C4-2B (cell line): ENCODE data around the gene CHN2.

Experiments
- H3K27ac ChIP-seq: fragments of 450-650 bp; 2 replicates; pipeline ENCODE4 v1.5.1; 2017
- ZFX ChIP-seq: fragments of 450-650 bp; IDR thresholded peaks from 2 replicates; pipeline ENCODE4 v1.6.1; 2017
- TF ChIP-seq, protein P1 (sequence below): fragments of 450-650 bp; conservative IDR thresholded peaks from 2 replicates; pipeline ENCODE4 v1.5.1; 2017; ENCODE audit warnings: mild to moderate bottlenecking

Gene CHN2

DNA sequence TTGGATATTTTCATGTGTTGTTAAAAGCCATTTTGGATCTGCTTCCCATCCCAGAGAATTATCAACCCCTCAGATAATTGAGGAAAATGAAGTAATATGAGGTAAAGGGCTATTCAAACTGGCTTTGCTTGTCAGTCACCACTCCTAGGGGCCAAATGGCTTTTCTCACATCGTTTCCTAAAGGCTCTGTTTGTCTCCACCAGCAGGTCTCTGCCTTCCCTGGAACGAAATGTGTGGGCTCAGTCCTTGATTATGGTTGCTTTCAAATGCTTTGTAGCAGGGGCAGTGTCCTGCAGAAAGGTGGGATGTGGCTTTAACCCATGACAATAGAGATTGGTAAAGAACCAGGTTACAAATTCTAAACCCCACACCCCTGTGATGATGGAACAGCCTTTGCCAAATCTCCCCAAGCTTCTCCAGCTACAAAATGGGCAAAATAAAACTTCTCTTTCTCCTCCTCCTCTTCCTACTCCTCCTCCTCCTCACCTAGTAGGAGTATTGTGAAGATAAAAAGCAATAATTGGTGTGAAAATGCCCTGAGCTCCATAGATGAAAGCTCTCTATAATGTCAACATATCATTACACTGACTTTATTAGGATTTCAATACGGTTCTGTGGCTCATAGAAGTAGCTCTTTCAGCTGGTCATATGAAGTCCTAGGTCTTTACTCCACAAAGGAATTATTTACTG lies 127.6 kb downstream of the CHN2 start:
- H3K27ac ChIP-seq, result no peak overlapping the region
- TF ChIP-seq, protein P1, sequence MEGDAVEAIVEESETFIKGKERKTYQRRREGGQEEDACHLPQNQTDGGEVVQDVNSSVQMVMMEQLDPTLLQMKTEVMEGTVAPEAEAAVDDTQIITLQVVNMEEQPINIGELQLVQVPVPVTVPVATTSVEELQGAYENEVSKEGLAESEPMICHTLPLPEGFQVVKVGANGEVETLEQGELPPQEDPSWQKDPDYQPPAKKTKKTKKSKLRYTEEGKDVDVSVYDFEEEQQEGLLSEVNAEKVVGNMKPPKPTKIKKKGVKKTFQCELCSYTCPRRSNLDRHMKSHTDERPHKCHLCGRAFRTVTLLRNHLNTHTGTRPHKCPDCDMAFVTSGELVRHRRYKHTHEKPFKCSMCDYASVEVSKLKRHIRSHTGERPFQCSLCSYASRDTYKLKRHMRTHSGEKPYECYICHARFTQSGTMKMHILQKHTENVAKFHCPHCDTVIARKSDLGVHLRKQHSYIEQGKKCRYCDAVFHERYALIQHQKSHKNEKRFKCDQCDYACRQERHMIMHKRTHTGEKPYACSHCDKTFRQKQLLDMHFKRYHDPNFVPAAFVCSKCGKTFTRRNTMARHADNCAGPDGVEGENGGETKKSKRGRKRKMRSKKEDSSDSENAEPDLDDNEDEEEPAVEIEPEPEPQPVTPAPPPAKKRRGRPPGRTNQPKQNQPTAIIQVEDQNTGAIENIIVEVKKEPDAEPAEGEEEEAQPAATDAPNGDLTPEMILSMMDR, result no peak
- no peak for TF ChIP-seq ZFX

DNA sequence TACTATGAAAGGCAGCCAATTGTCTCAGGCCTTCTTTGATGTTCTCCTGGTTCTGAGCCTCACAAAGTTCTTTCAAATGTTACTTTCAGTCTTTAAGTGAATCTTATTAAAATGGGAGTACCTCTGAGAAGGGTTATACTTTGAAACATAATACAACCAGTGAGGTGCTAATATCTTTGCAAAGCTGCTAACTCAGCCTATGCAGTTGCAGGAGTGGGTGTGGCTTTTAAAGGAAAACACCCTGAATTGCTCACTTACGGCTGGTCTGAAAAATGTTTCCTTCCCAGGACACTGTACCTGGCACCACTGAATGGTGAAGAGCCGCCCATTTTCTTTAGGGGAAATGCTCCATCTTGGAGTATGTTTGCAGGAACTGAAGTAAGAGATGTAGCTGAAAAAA lies 130.9 kb downstream of the CHN2 start:
- TF ChIP-seq ZFX, result no peak
- TF ChIP-seq, protein P1, result no peak
- no peak overlapping the region for H3K27ac ChIP-seq

DNA sequence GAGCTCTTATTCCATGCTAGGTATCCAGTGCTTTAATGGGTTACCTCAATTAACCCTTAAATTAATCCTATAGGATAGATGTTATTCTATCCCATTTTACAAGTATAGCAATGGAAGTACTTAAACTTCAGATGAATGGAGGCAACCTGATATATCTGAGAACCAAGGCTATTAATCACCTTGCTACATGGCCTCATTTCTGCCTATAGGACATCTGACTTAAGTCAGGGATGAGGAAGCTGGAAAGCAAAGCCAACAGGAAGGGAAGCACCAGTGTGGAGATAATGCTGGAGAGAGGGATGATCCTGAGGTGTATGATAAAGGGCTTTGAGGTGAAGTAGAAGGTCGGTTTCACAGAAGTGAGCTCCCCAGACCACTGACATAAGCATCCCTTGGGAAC lies 132.3 kb downstream of the CHN2 start:
- TF ChIP-seq, protein P1, result no peak
- TF ChIP-seq ZFX, result no peak
- no peak overlapping the region for H3K27ac ChIP-seq

DNA sequence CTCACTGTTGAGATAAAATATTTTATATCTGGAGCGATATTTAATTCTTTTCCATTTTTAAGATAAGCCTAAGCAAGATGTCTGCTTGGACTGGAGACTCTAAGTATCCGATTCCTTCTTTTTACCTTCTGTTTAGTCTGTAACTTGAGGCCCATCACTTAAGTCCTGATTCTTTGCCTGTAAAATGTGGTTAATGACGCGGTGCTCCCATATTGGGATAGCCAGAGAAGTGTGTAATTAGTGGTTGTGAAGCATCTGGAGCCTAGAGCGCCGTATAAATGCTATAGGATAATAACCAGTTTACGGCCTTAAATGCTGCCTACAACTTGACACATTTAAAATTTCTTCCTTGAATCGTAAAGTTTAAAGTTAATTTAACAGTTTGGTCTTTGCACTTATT lies 132.9 kb downstream of the CHN2 start:
- TF ChIP-seq, protein P1, result no peak
- TF ChIP-seq ZFX, result no peak
- H3K27ac ChIP-seq, result no peak overlapping the region

DNA sequence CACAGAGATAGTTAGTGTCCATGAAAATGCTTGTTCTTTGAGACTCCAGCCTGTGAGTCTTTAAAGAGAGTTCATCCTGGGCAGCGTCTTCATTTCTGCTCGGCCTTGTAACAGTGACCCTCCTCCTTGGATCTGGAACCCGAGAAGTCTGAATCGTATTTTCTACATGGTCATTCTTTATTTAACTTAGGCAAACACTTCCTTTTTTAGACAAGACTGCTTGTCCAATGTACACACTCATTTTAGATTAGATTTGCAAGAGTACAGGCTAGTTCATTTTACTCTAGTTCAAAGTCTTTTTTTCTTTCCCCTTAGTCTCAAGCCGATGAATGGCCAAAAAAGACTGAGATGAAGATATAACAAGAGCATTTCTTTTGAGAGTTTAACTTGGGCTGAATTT lies 133.5 kb downstream of the CHN2 start:
- no peak overlapping the region for H3K27ac ChIP-seq
- TF ChIP-seq, protein P1, result no peak
- no peak for TF ChIP-seq ZFX

DNA sequence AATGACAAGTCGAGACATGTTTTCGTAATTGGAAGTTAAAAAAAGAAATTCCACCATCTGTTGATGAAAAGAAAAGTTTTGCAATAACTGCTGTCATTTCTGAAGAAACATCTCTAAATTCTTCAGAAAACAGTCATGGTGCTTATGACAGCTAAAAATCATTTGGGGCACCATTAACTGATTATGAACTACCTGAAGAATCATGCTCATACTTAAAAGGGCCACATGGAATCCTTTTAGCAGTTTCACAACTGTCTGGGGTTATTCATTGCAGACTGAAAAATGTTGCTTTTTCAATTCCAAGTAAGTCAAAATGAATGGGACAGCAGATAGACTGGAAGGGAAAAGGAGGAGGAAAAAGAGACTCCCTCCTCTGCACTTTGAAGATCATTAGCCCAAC lies 134.2 kb downstream of the CHN2 start:
- TF ChIP-seq, protein P1, result no peak
- TF ChIP-seq ZFX, result no peak
- H3K27ac ChIP-seq, result no peak overlapping the region

DNA sequence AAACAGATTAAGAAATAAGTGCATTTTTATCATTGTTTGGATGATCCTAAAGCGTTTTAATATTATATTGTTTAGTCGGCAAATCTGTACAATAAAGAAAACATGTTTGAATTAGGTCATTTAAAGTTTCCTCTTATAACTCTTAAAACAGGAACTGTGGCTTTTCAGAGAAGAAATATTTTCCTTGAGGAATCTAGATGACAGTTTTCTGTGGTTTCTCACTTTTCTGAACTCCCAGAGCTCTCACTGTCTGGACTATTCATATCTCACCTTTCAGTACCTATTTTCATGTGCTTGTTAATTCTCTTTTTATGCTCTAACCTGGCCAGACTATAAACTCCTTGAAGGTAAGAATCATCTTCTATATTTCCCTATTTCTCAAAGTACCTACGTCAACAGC lies 135.1 kb downstream of the CHN2 start:
- no peak for TF ChIP-seq ZFX
- TF ChIP-seq, protein P1, result no peak
- no peak overlapping the region for H3K27ac ChIP-seq
